BE2C (cell line): ENCODE data around the gene SMAD2.

Experiments
- DNase-seq: peaks from one replicate; pipeline ENCODE4 v3.0.0-alpha.2; 2020
- H3K27me3 ChIP-seq: fragments of 250-450 bp; sonication (Bioruptor Pico); 2 replicates; pipeline ENCODE4 v1.5.1; 2020; ENCODE audit warnings: mild to moderate bottlenecking
- H3K36me3 ChIP-seq: fragments of 250-450 bp; sonication (Bioruptor Pico); 2 replicates; pipeline ENCODE4 v1.5.1; 2020; ENCODE audit warnings: mild to moderate bottlenecking
- H3K4me1 ChIP-seq: fragments of 250-450 bp; sonication (Bioruptor Pico); 2 replicates; pipeline ENCODE4 v1.5.1; 2020
- H3K4me3 ChIP-seq: 2 replicates; pipeline ENCODE4 v1.5.1; 2011; ENCODE audit warnings: low read depth, low read length
- H3K9me3 ChIP-seq: fragments of 250-450 bp; sonication (Bioruptor Pico); 2 replicates; pipeline ENCODE4 v1.5.1; 2020
- CTCF ChIP-seq: IDR thresholded peaks from 2 replicates; pipeline ENCODE4 v1.5.1; 2012; ENCODE audit warnings: mild to moderate bottlenecking, low read depth, low read length

SMAD2 gene

GRCh38 chr18:47826157-47827074, 104.0 kb downstream of the SMAD2 start:
- Histone ChIP-seq H3K4me3 (no peak overlapping the region), H3K4me1 (no peaks in the 10 kb centered on the region), H3K36me3 (no peaks in the 10 kb centered on the region), H3K27me3 (no peaks in the 10 kb centered on the region), H3K9me3 (no peaks in the 10 kb centered on the region)
- no peak for TF ChIP-seq CTCF
- no peak for DNase-seq

- Histone ChIP-seq H3K4me3 (no peak overlapping the region), H3K4me1 (no peaks in the 10 kb centered on the region), H3K9me3 (no peaks in the 10 kb centered on the region), H3K27me3 (no peaks in the 10 kb centered on the region), H3K36me3 (no peaks in the 10 kb centered on the region)
- no peak for TF ChIP-seq CTCF
- DNase-seq = no peak
Observed at GRCh38 chr18:47821314-47821713, 109.1 kb downstream of the SMAD2 start.

- no peaks in the 10 kb centered on the region for H3K4me1 ChIP-seq
- DNase-seq = no peak
- H3K9me3 ChIP-seq = no peaks in the 10 kb centered on the region
- H3K4me3 ChIP-seq = no peak overlapping the region
- TF ChIP-seq CTCF = no peak
- no peaks in the 10 kb centered on the region for H3K27me3 ChIP-seq
- no peaks in the 10 kb centered on the region for H3K36me3 ChIP-seq
Observed at GRCh38 chr18:47817795-47818077, 112.7 kb downstream of the SMAD2 start.

- no peak for DNase-seq
- no peaks in the 10 kb centered on the region for H3K27me3 ChIP-seq
- H3K4me3 ChIP-seq = no peak overlapping the region
Observed at GRCh38 chr18:47817017-47817794, 113.3 kb downstream of the SMAD2 start.

GRCh38 chr18:47815486-47816270, 114.8 kb downstream of the SMAD2 start:
- DNase-seq = no peak
- no peaks in the 10 kb centered on the region for H3K27me3 ChIP-seq
- H3K9me3 ChIP-seq = no peaks in the 10 kb centered on the region
- no peak for TF ChIP-seq CTCF
- H3K4me1 ChIP-seq = no peaks in the 10 kb centered on the region
- no peak overlapping the region for H3K4me3 ChIP-seq
- H3K36me3 ChIP-seq = no peaks in the 10 kb centered on the region

More at GRCh38 chr18:47817017-47817794, 113.3 kb downstream of the SMAD2 start:
- Histone ChIP-seq H3K9me3 (no peaks in the 10 kb centered on the region), H3K36me3 (no peaks in the 10 kb centered on the region), H3K4me1 (no peaks in the 10 kb centered on the region)
- TF ChIP-seq CTCF = no peak
